Measurements from ENCODE around the gene LPCAT4. TPM values are rescaled to one million over a fixed set of nuclear protein-coding genes. Genes with fewer than 3 reads are reported as not detected.
"Not testable (repeated sequence)": the region's sequence is repeated elsewhere in the genome, so short reads cannot be mapped to it uniquely, and the experiment has no call there.

LPCAT4 gene
- 113 TPM for total RNA-seq

GRCh38 chr15:34367101-34368081 is at the start of gene LPCAT4:
LPCAT4 (minus strand) TSS chr15:34367196; CDS start chr15:34367100, 96 bp downstream.
- Histone ChIP-seq H3K27me3 (no peaks in the 10 kb centered on the region), H3K9me3 (no peaks in the 10 kb centered on the region), H3K27ac (peak within 1 kb of the TSS; percentile 91 to 95), H3K4me3 (peak within 1 kb of the TSS; percentile 87 to 90), H3K4me1 (peaks cover 6 to 11% of the 10 kb centered on the region in 2 donors), H3K36me3 (peaks cover 0 to 10% of the 10 kb centered on the region in 2 donors)
- TF ChIP-seq CTCF (IDR thresholded peaks at IDR 0.05): peak; percentile 96 to 97 (median 97)
- DNase-seq (ENCODE audit: low spot score in 2 of 2): peak; percentile 52 to 94
- intact Hi-C loops (cut with DNase I): loop anchor here (1.0 to 2.0 kb wide), 4 partner anchors 24 to 266 kb away; partner anchors contain the start of genes EMC7, NOP10 and NUTM1

GRCh38 chr15:34409511-34409910 is 42.5 kb upstream of the LPCAT4 start:
- H3K4me3 ChIP-seq; H3K36me3 ChIP-seq; H3K27ac ChIP-seq; H3K4me1 ChIP-seq; H3K27me3 ChIP-seq; intact Hi-C loops (cut with DNase I); H3K9me3 ChIP-seq; DNase-seq (ENCODE audit: low spot score in 2 of 2): not testable (repeated sequence)

GRCh38 chr15:34408973-34409372 is 42.0 kb upstream of the LPCAT4 start:
- H3K27me3 ChIP-seq; intact Hi-C loops (cut with DNase I); H3K4me3 ChIP-seq; H3K27ac ChIP-seq; H3K9me3 ChIP-seq; H3K36me3 ChIP-seq; H3K4me1 ChIP-seq; DNase-seq (ENCODE audit: low spot score in 2 of 2): not testable (repeated sequence)

GRCh38 chr15:34403899-34404298 is 36.9 kb upstream of the LPCAT4 start:
- H3K27ac ChIP-seq; DNase-seq (ENCODE audit: low spot score in 2 of 2); intact Hi-C loops (cut with DNase I): not testable (repeated sequence)

GRCh38 chr15:34403160-34403598 is 36.2 kb upstream of the LPCAT4 start:
- H3K4me3 ChIP-seq; H3K36me3 ChIP-seq; H3K9me3 ChIP-seq; H3K27me3 ChIP-seq; H3K27ac ChIP-seq; DNase-seq (ENCODE audit: low spot score in 2 of 2); intact Hi-C loops (cut with DNase I); H3K4me1 ChIP-seq: not testable (repeated sequence)

More at GRCh38 chr15:34403899-34404298, 36.9 kb upstream of the LPCAT4 start:
- not testable (repeated sequence) for H3K4me3 ChIP-seq, H3K36me3 ChIP-seq, H3K9me3 ChIP-seq, H3K27me3 ChIP-seq, H3K4me1 ChIP-seq

- H3K27me3 ChIP-seq; H3K36me3 ChIP-seq; H3K4me1 ChIP-seq; H3K4me3 ChIP-seq; H3K9me3 ChIP-seq; DNase-seq (ENCODE audit: low spot score in 2 of 2); H3K27ac ChIP-seq; intact Hi-C loops (cut with DNase I): not testable (repeated sequence)
Observed at GRCh38 chr15:34397637-34398259, 30.8 kb upstream of the LPCAT4 start.

GRCh38 chr15:34392981-34393380 is 26.0 kb upstream of the LPCAT4 start:
- intact Hi-C loops (cut with DNase I); DNase-seq (ENCODE audit: low spot score in 2 of 2); H3K36me3 ChIP-seq; H3K9me3 ChIP-seq; H3K27me3 ChIP-seq; H3K27ac ChIP-seq; H3K4me3 ChIP-seq; H3K4me1 ChIP-seq: not testable (repeated sequence)

- H3K36me3 ChIP-seq; H3K27me3 ChIP-seq; H3K9me3 ChIP-seq; intact Hi-C loops (cut with DNase I); DNase-seq (ENCODE audit: low spot score in 2 of 2); H3K4me3 ChIP-seq; H3K27ac ChIP-seq; H3K4me1 ChIP-seq: not testable (repeated sequence)
Observed at GRCh38 chr15:34389594-34390086, 22.6 kb upstream of the LPCAT4 start.

- intact Hi-C loops (cut with DNase I); H3K4me1 ChIP-seq; H3K27ac ChIP-seq; H3K27me3 ChIP-seq; H3K9me3 ChIP-seq; H3K4me3 ChIP-seq; DNase-seq (ENCODE audit: low spot score in 2 of 2); H3K36me3 ChIP-seq: not testable (repeated sequence)
Observed at GRCh38 chr15:34381829-34382521, 15.0 kb upstream of the LPCAT4 start.

- H3K27ac ChIP-seq; H3K36me3 ChIP-seq; H3K4me1 ChIP-seq; H3K27me3 ChIP-seq; intact Hi-C loops (cut with DNase I); H3K4me3 ChIP-seq; H3K9me3 ChIP-seq; DNase-seq (ENCODE audit: low spot score in 2 of 2): not testable (repeated sequence)
Observed at GRCh38 chr15:34380491-34380890, 13.5 kb upstream of the LPCAT4 start.

All from ascending aorta (tissue), 2 donors.